PC-9 (cell line): ENCODE data around the gene TTC38. TPM values are rescaled to one million over a fixed set of nuclear protein-coding genes. Genes with fewer than 3 reads are reported as not detected.

Experiments
- BruUV-seq: library from RNA; stranded (reverse); fragments of 400-500 nt; replicated peaks from 2 replicates; lab custom pipeline; 2021; lab: Mats Ljungman, UMichigan
- CTCF ChIA-PET: fragments of 300-600 bp; sonication (Branson Sonifier 250); formaldehyde crosslinking; loops from one replicate; lab custom pipeline; 2022; ENCODE audit warnings: antibody characterized with exemption; lab: Charles Lee
- POLR2A ChIA-PET: fragments of 300-600 bp; sonication (Branson Sonifier 250); formaldehyde crosslinking; loops from one replicate; lab custom pipeline; 2022; ENCODE audit warnings: antibody characterized with exemption; ENCODE audit not compliant: unreplicated experiment; lab: Charles Lee
- DNase-seq, 2 experiments: peaks; one replicate each; pipeline versions ENCODE4 v3.0.0 to v3.0.0-alpha.2; 2015 to 2022; ENCODE audit warnings: mixed read lengths in 1 of 2
- H2AFZ ChIP-seq: fragments of 200-600 bp; sonication (generic); 2 replicates; pipeline ENCODE4 v1.8.1; 2017; ENCODE audit warnings: antibody characterized with exemption
- H3F3A ChIP-seq: fragments of 200-600 bp; sonication (generic); 2 replicates; pipeline ENCODE4 v1.8.1; 2017; ENCODE audit warnings: antibody characterized with exemption, mild to moderate bottlenecking, low read depth; ENCODE audit not compliant: insufficient read depth
- H3K27ac ChIP-seq: fragments of 200-600 bp; sonication (generic); 2 replicates; pipeline ENCODE4 v1.6.1; 2016; ENCODE audit warnings: mixed run types
- H3K27me3 ChIP-seq: fragments of 200-600 bp; sonication (generic); 2 replicates; pipeline ENCODE4 v1.6.1; 2016; ENCODE audit warnings: low read depth, mixed run types; ENCODE audit not compliant: insufficient read depth
- H3K36me3 ChIP-seq: fragments of 200-600 bp; sonication (generic); 2 replicates; pipeline ENCODE4 v1.6.1; 2016; ENCODE audit warnings: low read depth, mixed run types
- H3K4me1 ChIP-seq: fragments of 200-600 bp; sonication (generic); replicated peaks from 2 replicates; pipeline ENCODE4 v1.6.1; 2016; ENCODE audit warnings: mixed run types; ENCODE audit not compliant: insufficient read depth
- H3K4me2 ChIP-seq: fragments of 200-600 bp; sonication (generic); 2 replicates; pipeline ENCODE4 v1.6.1; 2017; ENCODE audit warnings: mixed run types
- H3K4me3 ChIP-seq: fragments of 200-600 bp; sonication (generic); 2 replicates; pipeline ENCODE4 v1.6.1; 2016; ENCODE audit warnings: mixed run types
- H3K79me2 ChIP-seq: fragments of 200-600 bp; sonication (generic); 2 replicates; pipeline ENCODE4 v1.6.1; 2017; ENCODE audit warnings: low read depth, mixed run types
- H3K9me2 ChIP-seq: fragments of 200-600 bp; sonication (generic); 2 replicates; pipeline ENCODE4 v1.8.1; 2017; ENCODE audit warnings: mild to moderate bottlenecking; ENCODE audit not compliant: insufficient read depth
- H3K9me3 ChIP-seq: fragments of 200-600 bp; sonication (generic); 2 replicates; pipeline ENCODE4 v1.8.1; 2016; ENCODE audit warnings: low read depth; ENCODE audit not compliant: insufficient read depth
- H4K20me1 ChIP-seq: fragments of 200-600 bp; sonication (generic); 2 replicates; pipeline ENCODE4 v1.8.1; 2017; ENCODE audit not compliant: insufficient read depth
- EZH2 ChIP-seq: fragments of 200-600 bp; sonication (generic); IDR thresholded peaks from 2 replicates; pipeline ENCODE4 v1.8.0; 2017; ENCODE audit warnings: antibody characterized with exemption, low read depth
- intact Hi-C: fragments of 100-400 bp; cut with micrococcal nuclease; formaldehyde crosslinking; loops from one replicate; pipeline ENCODE4 v1.10.0; 2022; ENCODE audit not compliant: unreplicated experiment
- total RNA-seq: library from RNA; stranded (reverse); gene quantifications from 2 replicates; pipeline ENCODE4 v1.2.3, GENCODE V29; 2021
- TF ChIP-seq, protein P1 (sequence below): fragments of 200-600 bp; sonication (generic); conservative IDR thresholded peaks from 2 replicates; pipeline ENCODE4 v1.6.1; 2017; ENCODE audit warnings: mixed run types, antibody characterized with exemption, mild to moderate bottlenecking, moderate library complexity

TTC38 gene
- total RNA-seq, 1 experiment from 2014 or later: 15.2 TPM

DNA sequence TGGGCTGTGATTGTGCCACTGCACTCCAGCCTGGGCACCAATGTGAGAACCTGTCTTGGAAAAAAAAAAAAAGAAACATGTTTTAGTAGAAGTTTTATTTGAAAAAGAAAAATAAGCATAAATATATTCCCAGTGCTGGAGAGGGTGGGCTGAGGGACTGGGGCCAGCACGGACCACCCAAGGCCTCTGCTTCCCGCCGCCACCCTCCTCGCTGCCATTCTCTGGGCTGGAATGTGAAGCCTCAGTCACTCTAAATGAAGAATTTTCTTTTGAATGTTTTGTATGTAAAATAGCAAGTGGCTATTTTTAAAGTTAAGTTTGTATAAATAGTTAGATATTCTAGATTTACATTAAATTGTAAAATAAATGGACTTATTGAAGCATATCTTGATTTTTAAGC is 62.6 kb downstream of the TTC38 start:
- Histone ChIP-seq H3K4me1 (peaks cover 6% of the 10 kb centered on the region; the same call in 1 of the 2 replicates), H3K4me3 (no peak overlapping the region), H2AFZ (no peak overlapping the region), H3K79me2 (no peaks in the 10 kb centered on the region), H3K36me3 (peaks cover 16% of the 10 kb centered on the region), H4K20me1 (no peaks in the 10 kb centered on the region), H3K9me2 (no peaks in the 10 kb centered on the region), H3K9me3 (no peaks in the 10 kb centered on the region), H3K27me3 (no peaks in the 10 kb centered on the region), H3F3A (peaks cover 26% of the 10 kb centered on the region), H3K27ac (no peak overlapping the region), H3K4me2 (no peak overlapping the region)
- no TSS peak for BruUV-seq
- TF ChIP-seq, protein P1, sequence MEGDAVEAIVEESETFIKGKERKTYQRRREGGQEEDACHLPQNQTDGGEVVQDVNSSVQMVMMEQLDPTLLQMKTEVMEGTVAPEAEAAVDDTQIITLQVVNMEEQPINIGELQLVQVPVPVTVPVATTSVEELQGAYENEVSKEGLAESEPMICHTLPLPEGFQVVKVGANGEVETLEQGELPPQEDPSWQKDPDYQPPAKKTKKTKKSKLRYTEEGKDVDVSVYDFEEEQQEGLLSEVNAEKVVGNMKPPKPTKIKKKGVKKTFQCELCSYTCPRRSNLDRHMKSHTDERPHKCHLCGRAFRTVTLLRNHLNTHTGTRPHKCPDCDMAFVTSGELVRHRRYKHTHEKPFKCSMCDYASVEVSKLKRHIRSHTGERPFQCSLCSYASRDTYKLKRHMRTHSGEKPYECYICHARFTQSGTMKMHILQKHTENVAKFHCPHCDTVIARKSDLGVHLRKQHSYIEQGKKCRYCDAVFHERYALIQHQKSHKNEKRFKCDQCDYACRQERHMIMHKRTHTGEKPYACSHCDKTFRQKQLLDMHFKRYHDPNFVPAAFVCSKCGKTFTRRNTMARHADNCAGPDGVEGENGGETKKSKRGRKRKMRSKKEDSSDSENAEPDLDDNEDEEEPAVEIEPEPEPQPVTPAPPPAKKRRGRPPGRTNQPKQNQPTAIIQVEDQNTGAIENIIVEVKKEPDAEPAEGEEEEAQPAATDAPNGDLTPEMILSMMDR: no peak
- TF ChIP-seq EZH2: no peak
- intact Hi-C loops: no loop called here
- no peak for DNase-seq
- ChIA-PET CTCF (no interaction called here), POLR2A (no interaction called here)

DNA sequence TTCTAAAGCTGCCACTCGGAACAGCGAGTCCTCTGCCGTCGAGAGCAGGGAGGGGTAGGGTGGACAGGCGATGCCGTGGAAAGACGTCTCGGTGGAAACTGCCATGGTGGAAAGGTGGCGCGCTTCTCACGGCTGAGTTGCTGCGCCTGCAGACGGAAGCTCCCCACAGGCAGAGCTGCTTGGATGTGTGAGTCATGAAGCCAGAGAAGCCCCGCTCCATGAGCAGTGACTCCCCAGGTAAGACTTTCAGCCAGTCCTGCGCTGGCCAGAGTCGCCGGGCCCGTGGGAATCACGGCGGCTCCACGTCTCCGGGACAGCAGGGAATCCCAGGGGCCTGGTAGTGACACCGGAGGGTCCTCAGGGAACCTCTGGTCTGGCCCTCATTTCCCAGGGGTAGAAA is 63.7 kb downstream of the TTC38 start:
- Histone ChIP-seq H3K27ac (no peak overlapping the region), H4K20me1 (no peaks in the 10 kb centered on the region; the same call in 1 of the 2 replicates), H3F3A (peaks cover 26% of the 10 kb centered on the region), H3K4me1 (peaks cover 6% of the 10 kb centered on the region; the same call in 1 of the 2 replicates), H3K9me2 (no peaks in the 10 kb centered on the region), H3K36me3 (peaks cover 7% of the 10 kb centered on the region), H3K27me3 (no peaks in the 10 kb centered on the region), H3K79me2 (peaks cover 9% of the 10 kb centered on the region), H2AFZ (no peak overlapping the region), H3K9me3 (no peaks in the 10 kb centered on the region), H3K4me3 (no peak overlapping the region), H3K4me2 (no peak overlapping the region)
- no peak for DNase-seq
- CTCF ChIA-PET: no interaction called here
- POLR2A ChIA-PET: no interaction called here
- TF ChIP-seq, protein P1: no peak
- no peak for TF ChIP-seq EZH2
- no TSS peak for BruUV-seq
- intact Hi-C loops: no loop called here

DNA sequence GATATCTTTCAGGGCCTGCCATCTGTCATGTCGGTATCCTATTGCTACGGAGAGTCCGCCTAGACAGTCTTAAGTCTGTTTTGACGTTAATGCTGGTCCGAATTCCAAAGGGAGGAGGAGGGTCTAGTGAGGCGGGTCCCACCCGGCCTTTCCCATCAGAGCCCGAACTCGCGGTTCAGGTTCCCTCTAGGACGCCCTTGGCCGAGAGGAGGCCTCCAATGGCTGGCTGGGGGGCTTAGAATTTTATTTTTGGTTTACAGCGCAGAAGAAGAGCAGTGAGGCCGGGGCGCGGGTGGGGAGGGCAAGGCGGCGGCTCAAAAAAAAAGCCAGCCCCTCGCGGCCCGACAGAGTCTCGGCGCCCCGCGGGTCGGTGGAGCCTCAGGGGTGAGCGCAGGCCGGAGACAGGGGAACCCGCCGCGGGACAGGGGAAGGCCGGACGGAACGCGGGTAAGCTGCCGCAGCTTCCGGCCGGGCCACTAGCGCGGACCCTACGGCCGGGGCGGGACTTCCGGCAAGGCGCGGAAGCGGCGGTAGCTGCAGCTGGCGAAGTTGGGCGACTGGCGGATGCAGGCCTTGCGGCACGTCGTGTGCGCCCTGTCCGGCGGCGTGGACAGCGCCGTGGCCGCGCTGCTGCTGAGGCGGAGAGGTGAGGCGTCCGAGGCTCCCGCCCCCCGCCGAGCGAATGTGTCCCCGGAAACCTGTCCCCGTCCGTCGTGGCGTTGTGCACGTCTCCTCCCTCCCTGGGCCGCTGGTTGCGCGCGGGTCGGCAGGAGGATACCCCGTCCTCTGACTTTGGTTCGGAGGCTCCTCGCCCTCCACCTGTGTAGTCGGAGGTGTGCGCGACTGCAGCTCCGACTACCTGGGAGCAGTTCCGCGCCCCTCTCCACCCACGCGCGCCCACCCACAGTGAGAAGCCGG is 67.7 kb downstream of the TTC38 start, which contains the start of gene TRMU:
TRMU (plus strand) TSS at position 514 of the 918 bp plus-strand sequence; CDS start at position 565, 51 bp downstream.
- Histone ChIP-seq H3K9me3 (no peaks in the 10 kb centered on the region), H3K27me3 (no peaks in the 10 kb centered on the region), H3K79me2 (peaks cover 42% of the 10 kb centered on the region), H3K4me1 (peaks cover 16% of the 10 kb centered on the region), H2AFZ (peak within 1 kb of the TSS; percentile 94), H3K9me2 (no peaks in the 10 kb centered on the region), H3F3A (peaks cover 20% of the 10 kb centered on the region), H3K36me3 (peaks cover 27% of the 10 kb centered on the region), H4K20me1 (peaks cover 12% of the 10 kb centered on the region; the same call in 1 of the 2 replicates), H3K4me3 (peak within 1 kb of the TSS; percentile 77), H3K4me2 (peak within 1 kb of the TSS; percentile 97), H3K27ac (peak within 1 kb of the TSS; percentile 36; the same call in 1 of the 2 replicates)
- CTCF ChIA-PET: interaction anchor here (0.5 kb wide), 1 partner anchor 1644 kb away, joined by 6 read pairs; no protein-coding TSS in a partner anchor
- peak; percentile 75 to 80 for DNase-seq
- TSS peak; percentile 87 for BruUV-seq
- POLR2A ChIA-PET: interaction anchor here (0.5 to 0.8 kb wide), 6 partner anchors 192 to 1534 kb away, joined by 3 to 12 read pairs (median 5); partner anchors contain the start of gene TBC1D22A
- intact Hi-C loops: no loop called here
- TF ChIP-seq, protein P1: no peak
- TF ChIP-seq EZH2: no peak
